Panc1 (cell line): ENCODE measurements around the gene NTRK3. TPM values are rescaled to one million over a fixed set of nuclear protein-coding genes. Genes with fewer than 3 reads are reported as not detected.

Experiments
- ATAC-seq: fragments of 200-7000 bp; cut with Tn5 transposase; 2 replicates; pipeline ENCODE4 v1.9.1; 2020; ENCODE audit warnings: mild to moderate bottlenecking, moderate library complexity
- BruUV-seq: library from RNA; stranded (reverse); fragments of 400-500 nt; replicated peaks from 2 replicates; lab custom pipeline; 2021; lab: Mats Ljungman, UMichigan
- CTCF ChIA-PET: fragments of 300-600 bp; sonication (Branson Sonifier 250); formaldehyde crosslinking; loops from one replicate; lab custom pipeline; 2022; ENCODE audit warnings: antibody characterized with exemption; lab: Charles Lee
- POLR2A ChIA-PET: fragments of 300-600 bp; sonication (Branson Sonifier 250); formaldehyde crosslinking; loops from one replicate; lab custom pipeline; 2022; ENCODE audit warnings: antibody characterized with exemption; lab: Charles Lee
- DNase-seq: peaks from one replicate; pipeline ENCODE4 v3.0.0-alpha.2; 2010; ENCODE audit warnings: low read depth, low spot score
- H3K27ac ChIP-seq: 2 replicates; pipeline ENCODE4 v1.5.1; 2011; ENCODE audit warnings: mild to moderate bottlenecking, low read length, inconsistent platforms
- H3K27me3 ChIP-seq: fragments of 200-500 bp; sonication (Bioruptor generic); 2 replicates; pipeline ENCODE4 v1.6.0; 2014; ENCODE audit warnings: low read length, inconsistent platforms; ENCODE audit not compliant: control insufficient read depth, insufficient read depth
- H3K36me3 ChIP-seq: fragments of 200-500 bp; sonication (Bioruptor generic); 2 replicates; pipeline ENCODE4 v1.5.1; 2014; ENCODE audit warnings: inconsistent platforms, mild to moderate bottlenecking, low read length, moderate library complexity; ENCODE audit not compliant: control insufficient read depth, insufficient read depth
- H3K4me1 ChIP-seq: 2 replicates; pipeline ENCODE4 v1.5.1; 2011; ENCODE audit warnings: inconsistent platforms, mild to moderate bottlenecking, low read length, moderate library complexity; ENCODE audit not compliant: control insufficient read depth, insufficient read depth
- H3K4me3 ChIP-seq, 2 experiments: 2 replicates each; pipeline ENCODE4 v1.5.1; 2011 to 2012; ENCODE audit warnings: low read depth in 2 of 2, low read length in 2 of 2, mild to moderate bottlenecking in 2 of 2, inconsistent platforms in 1 of 2, moderate library complexity in 1 of 2
- H3K9me3 ChIP-seq: fragments of 200-500 bp; sonication (Bioruptor generic); 2 replicates; pipeline ENCODE4 v1.5.1; 2014; ENCODE audit warnings: low read depth, mild to moderate bottlenecking, inconsistent platforms, low read length, moderate library complexity; ENCODE audit not compliant: control insufficient read depth, insufficient read depth
- CTCF ChIP-seq: fragments of 450-650 bp; IDR thresholded peaks from 2 replicates; pipeline ENCODE4 v1.5.1; 2017; ENCODE audit warnings: mild to moderate bottlenecking
- POLR2AphosphoS5 ChIP-seq: IDR thresholded peaks from 2 replicates; pipeline ENCODE4 v1.6.1; 2012; ENCODE audit warnings: mild to moderate bottlenecking, low read depth, low read length, moderate library complexity
- REST ChIP-seq, 2 experiments: IDR thresholded peaks; 2 replicates each; pipeline ENCODE4 v1.6.1; 2011 to 2012; ENCODE audit warnings: low read depth in 2 of 2, control low read depth in 1 of 2, low read length in 1 of 2, mild to moderate bottlenecking in 1 of 2, moderate library complexity in 1 of 2; ENCODE audit not compliant: insufficient read depth in 1 of 2
- SIN3A ChIP-seq: IDR thresholded peaks from 2 replicates; pipeline ENCODE4 v1.6.1; 2012; ENCODE audit warnings: low read depth, mild to moderate bottlenecking, low read length, moderate library complexity, borderline replicate concordance; ENCODE audit not compliant: insufficient read depth
- TCF7L2 ChIP-seq: IDR thresholded peaks from 2 replicates; pipeline ENCODE4 v1.6.1; 2011; ENCODE audit warnings: mild to moderate bottlenecking, low read depth, low read length, inconsistent platforms
- in situ Hi-C: cut with HindIII; loops from 2 replicates; pipeline ENCODE4 v1.10.0; 2016; ENCODE audit warnings: low sequenced_read_pairs, low pct_unique_long_range_greater_than_20kb
- intact Hi-C: fragments of 100-400 bp; cut with micrococcal nuclease; formaldehyde crosslinking; loops from one replicate; pipeline ENCODE4 v1.10.0; 2022; ENCODE audit not compliant: unreplicated experiment
- total RNA-seq: library from RNA; stranded (reverse); gene quantifications from one replicate; pipeline ENCODE4 v1.2.1, GENCODE V29; 2021; ENCODE audit not compliant: unreplicated experiment

NTRK3 gene
- total RNA-seq, 1 experiment from 2014 or later, result not detected

GRCh38 chr15:88272421-88272820 is 15.9 kb upstream of the NTRK3 start:
- DNase-seq (no peak), ATAC-seq (no peak)
- no peak overlapping the region for H3K4me3 ChIP-seq
- in situ Hi-C loops (no loop called here), intact Hi-C loops (no loop called here)
- BruUV-seq, result no TSS peak
- H3K36me3 ChIP-seq, result no peaks in the 10 kb centered on the region
- TF ChIP-seq POLR2AphosphoS5 (no peak), REST (IDR thresholded peaks at IDR 0.05; ENCODE audit: insufficient read depth in 1 of 2, low read depth in 2 of 2, low read length in 1 of 2) (no peak), CTCF (no peak)
- H3K4me1 ChIP-seq, result no peaks in the 10 kb centered on the region
- POLR2A ChIA-PET, result interaction anchor here (0.6 kb wide), 1 partner anchor 1357 kb away, joined by 4 read pairs; no protein-coding TSS in a partner anchor
- H3K27me3 ChIP-seq, result peaks cover 11% of the 10 kb centered on the region
- H3K27ac ChIP-seq, result no peak overlapping the region
- H3K9me3 ChIP-seq, result no peaks in the 10 kb centered on the region
- CTCF ChIA-PET, result interaction anchor here (1.0 kb wide), 1 partner anchor 461 kb away, joined by 3 read pairs; no protein-coding TSS in a partner anchor

- no peak for ATAC-seq
- Histone ChIP-seq H3K27me3 (peaks cover 9% of the 10 kb centered on the region), H3K9me3 (no peaks in the 10 kb centered on the region), H3K27ac (no peak overlapping the region), H3K4me1 (no peaks in the 10 kb centered on the region), H3K36me3 (no peaks in the 10 kb centered on the region), H3K4me3 (no peak overlapping the region)
- CTCF ChIA-PET, result no interaction called here
- intact Hi-C loops, result loop anchor here (5.0 kb wide), 1 partner anchor 183 kb away; no protein-coding TSS in a partner anchor
- POLR2A ChIA-PET, result no interaction called here
- no peak for DNase-seq
- in situ Hi-C loops, result no loop called here
- BruUV-seq, result no TSS peak
- no peak for TF ChIP-seq SIN3A
- no peak for TF ChIP-seq REST (IDR thresholded peaks at IDR 0.05; ENCODE audit: insufficient read depth in 1 of 2, low read depth in 2 of 2, low read length in 1 of 2)
- no peak for TF ChIP-seq TCF7L2
- no peak for TF ChIP-seq CTCF
- TF ChIP-seq POLR2AphosphoS5, result no peak
Measured at GRCh38 chr15:88269356-88270062, 13.0 kb upstream of the NTRK3 start.
